WI38 (cell line): ENCODE measurements around the gene MDFI.

Experiments used
- H3K4me3 ChIP-seq: 2 replicates; pipeline ENCODE4 v1.5.1; 2011; ENCODE audit warnings: low read depth, mild to moderate bottlenecking, control low read depth, low read length
- CTCF ChIP-seq: IDR thresholded peaks from 2 replicates; pipeline ENCODE4 v1.5.1; 2012; ENCODE audit warnings: low read depth, mild to moderate bottlenecking, control low read depth, low read length

Gene MDFI

GRCh38 chr6:41689171-41690008 is 51.1 kb downstream of the MDFI start:
- H3K4me3 ChIP-seq: no peak overlapping the region
- TF ChIP-seq CTCF: no peak

DNA sequence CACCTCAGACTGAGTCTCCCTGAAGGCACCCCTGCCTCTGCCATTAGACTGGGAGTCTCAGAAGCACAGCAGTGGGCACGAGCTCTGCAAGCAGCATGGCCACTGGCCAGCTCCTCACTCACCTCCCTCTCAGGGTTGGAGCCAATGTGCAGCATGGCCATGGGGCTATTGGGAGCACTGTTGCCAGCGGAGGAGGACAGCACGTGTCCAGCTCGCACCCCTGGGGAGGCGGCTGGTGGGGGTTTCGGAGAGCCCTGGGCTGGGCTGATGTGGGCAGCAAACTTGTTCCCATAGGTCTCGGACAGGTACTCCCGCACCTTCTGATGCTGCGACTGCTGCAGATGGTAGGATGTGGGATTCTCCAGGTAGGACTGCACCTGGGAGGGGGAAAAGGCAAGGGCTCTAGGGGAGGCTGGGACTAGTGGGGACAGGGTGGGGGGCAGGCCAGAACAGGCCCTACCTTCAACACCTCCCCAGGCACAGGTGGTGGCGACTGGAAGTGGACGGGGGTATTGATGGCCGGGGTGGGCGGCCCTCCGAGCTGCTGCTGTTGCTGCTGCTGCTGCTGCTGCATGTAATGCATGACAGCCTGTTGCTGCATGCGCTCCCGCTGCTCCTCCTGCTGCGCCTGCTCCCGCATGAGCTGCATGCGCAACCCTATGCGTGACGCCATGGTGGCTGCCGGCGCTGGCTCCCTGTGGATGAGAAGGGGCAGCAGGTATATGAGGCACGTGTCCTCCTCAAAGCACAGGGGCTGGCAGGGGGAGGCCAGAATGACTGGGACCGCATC is 52.5 kb downstream of the MDFI start:
- no peak for TF ChIP-seq CTCF
- H3K4me3 ChIP-seq: no peak overlapping the region

GRCh38 chr6:41691426-41692079 is 53.3 kb downstream of the MDFI start:
- TF ChIP-seq CTCF: no peak
- no peak overlapping the region for H3K4me3 ChIP-seq

- no peak overlapping the region for H3K4me3 ChIP-seq
- TF ChIP-seq CTCF: no peak
These were observed 53.9 kb downstream of the MDFI start for GRCh38 chr6:41692080-41692675.

DNA sequence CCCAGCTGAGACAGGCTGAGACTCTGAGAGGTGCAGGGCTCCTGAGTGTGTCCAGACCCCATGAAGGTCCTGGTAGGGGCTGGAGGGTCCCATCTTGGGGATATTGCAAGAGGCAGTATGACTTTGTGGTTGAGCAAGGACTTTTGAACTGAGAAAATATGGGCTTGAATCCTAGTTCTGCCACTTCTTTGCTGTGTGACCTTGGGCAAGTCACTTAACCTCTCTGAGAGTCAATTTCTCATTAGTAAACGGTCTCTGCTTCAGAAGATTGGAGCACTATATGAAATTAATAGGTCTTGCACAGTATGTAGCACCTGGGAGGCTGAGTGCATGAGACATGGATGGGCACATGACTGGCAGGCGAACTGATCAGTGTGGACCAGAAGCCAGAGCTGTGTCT is 54.5 kb downstream of the MDFI start:
- no peak for TF ChIP-seq CTCF
- H3K4me3 ChIP-seq: no peak overlapping the region

DNA sequence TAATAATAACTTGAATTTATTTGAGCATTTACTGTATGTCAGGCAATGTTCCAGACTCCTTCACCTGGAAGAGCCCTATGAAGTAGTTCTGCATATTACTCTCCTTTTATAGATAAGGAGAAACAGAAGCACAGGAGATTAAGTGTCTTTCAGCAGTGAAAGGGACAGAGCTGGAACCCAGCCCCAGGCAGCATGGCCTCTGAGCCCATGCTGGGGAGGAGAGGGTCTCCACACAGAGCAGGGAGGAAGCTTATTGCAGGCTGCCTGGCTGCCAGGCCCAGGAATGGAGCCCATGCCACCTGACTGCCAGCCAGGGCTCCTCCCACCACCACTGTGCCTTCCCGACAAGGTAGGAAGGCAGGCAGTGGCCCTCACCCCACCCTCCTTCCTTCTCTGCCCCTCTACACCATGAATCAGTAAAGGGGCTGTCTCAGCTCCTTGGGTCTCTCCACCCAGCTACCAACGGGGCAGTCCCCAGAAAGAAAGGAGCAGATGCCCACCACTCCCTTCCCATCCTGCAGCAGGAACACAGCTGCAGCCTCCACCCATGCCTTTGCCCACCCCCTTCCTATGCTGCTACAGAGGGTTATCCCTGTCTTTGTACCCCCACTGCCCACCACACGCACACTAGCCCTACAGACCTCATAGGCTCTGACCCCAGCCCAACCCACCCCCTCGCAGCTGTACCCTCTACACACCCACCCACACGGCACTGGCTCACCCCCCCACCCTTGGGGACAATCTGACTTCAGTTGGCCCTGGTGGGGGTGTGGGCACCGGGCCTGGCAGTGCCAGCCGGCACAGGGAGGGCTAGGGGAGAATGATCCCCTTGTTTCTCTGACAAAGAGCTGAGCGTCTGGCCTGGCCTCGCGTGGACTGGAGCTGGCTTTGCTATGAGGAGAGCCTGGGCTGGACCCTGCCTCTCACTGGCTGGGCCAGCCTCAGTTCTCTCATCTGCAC is 55.3 kb downstream of the MDFI start:
- TF ChIP-seq CTCF: no peak
- no peak overlapping the region for H3K4me3 ChIP-seq
